Posterior cingulate gyrus (tissue), 11 donors: ENCODE data around the gene HIVEP3.

Experiments
- DNase-seq, 10 donors: peaks; one replicate each; pipeline versions ENCODE4 v3.0.0 to v3.0.0-alpha.2; 2020 to 2021; ENCODE audit warnings: mixed read lengths in 3 of 10
- intact Hi-C: fragments of 100-400 bp; cut with DNase I; formaldehyde crosslinking; loops from one replicate; pipeline ENCODE4 v1.15.1; 2023

Gene HIVEP3

GRCh38 chr1:41627491-41628280, 291.0 kb downstream of the HIVEP3 start:
- intact Hi-C loops, result no loop called here
- DNase-seq, result no peak

- DNase-seq, result peak in 1 of 10 donors; percentile 67
- intact Hi-C loops, result no loop called here
Observed at GRCh38 chr1:41626616-41627375, 291.9 kb downstream of the HIVEP3 start.

DNA sequence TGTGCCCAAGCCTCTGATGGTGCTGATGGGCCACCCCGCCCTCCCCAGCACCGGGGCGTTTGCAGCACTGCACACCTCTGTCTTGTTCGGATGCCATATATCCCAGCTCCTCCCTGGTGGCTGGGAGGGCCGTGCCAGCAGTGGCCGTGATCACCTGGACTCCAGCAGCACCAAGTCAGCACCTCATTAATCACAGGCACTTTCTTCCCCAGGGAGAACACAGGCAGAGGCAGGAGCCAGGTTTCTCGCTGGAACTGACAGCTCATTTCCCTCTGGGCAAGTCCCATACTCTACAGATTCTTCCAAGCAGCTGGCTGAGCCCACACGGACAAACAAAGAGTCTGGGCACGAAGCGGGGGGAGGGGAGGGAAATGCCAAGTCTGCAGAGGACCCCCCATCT, 292.6 kb downstream of the HIVEP3 start:
- intact Hi-C loops, result no loop called here
- peak in 1 of 10 donors; percentile 67 for DNase-seq

DNA sequence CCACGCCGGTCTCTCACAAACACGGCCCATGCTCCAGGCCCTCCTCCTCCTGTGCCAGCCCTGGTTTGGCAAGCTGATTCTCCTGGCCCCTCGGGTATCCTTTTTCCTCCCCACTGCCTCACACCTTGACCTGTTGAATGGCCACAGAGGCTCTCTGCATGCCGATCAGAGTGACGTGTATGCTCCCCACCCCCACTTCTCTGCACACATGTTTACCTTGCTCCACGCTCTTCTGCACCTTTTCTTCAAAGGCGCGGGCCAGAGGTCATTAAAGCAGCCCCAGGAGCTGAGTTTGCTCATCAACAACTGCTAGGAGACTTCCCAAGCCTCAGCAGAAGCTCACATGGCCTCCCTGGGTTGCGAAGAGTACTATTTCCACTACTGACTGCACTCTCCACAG, 295.0 kb downstream of the HIVEP3 start:
- DNase-seq, result no peak
- intact Hi-C loops, result no loop called here

GRCh38 chr1:41622859-41623732, 295.6 kb downstream of the HIVEP3 start:
- no peak for DNase-seq
- intact Hi-C loops, result no loop called here

DNA sequence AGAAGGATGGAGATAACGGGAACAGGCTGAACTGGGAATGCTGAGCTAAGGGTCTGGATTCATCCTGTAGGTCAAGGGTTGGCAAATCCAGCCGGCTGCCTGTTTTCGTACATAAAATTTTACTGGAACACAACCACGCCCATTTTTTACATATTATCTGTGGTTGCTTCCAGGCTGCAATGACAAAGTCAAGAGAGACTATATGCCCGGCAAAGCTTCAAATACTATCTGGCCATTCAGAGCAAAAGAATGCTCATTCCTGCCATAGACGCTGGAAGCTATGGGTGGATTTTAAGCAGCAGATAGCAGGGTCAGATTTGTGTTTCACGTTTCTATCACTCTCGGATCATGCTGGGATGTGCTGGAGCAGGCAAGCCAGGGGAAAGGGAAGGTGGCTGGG, 296.3 kb downstream of the HIVEP3 start:
- intact Hi-C loops, result no loop called here
- DNase-seq, result no peak

DNA sequence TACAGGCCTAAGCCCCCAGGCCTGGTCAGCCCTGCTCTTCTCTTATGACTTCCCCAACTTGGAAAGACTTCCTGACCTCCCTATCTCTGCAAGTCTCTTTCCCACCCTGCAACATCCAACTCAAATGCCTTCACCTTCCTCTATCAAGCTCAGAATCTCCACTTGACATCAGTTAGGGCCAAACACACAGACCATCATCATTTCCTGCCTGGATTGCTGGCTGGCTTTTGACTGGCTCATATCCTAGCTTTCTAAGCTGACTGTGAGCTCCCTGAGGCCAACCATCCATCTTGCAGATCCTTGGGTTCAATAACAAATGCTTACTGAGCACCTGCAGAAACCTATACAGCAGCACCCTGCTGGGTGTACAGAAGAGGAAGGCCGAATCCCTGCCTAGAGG, 296.9 kb downstream of the HIVEP3 start:
- DNase-seq, result no peak
- intact Hi-C loops, result no loop called here

- intact Hi-C loops, result no loop called here
- DNase-seq, result no peak
Observed at GRCh38 chr1:41621256-41621655, 297.5 kb downstream of the HIVEP3 start.

- DNase-seq, result peak in 1 of 10 donors; percentile 44
Observed at GRCh38 chr1:41620365-41621169, 298.2 kb downstream of the HIVEP3 start.

GRCh38 chr1:41619511-41620364, 299.0 kb downstream of the HIVEP3 start:
- intact Hi-C loops, result loop anchor here (2.0 to 5.0 kb wide), 2 partner anchors 47 to 157 kb away; no protein-coding TSS in a partner anchor
- peak in 1 of 10 donors; percentile 54 for DNase-seq

More at GRCh38 chr1:41620365-41621169, 298.2 kb downstream of the HIVEP3 start:
- intact Hi-C loops, result no loop called here

GRCh38 chr1:41618871-41619270, 299.9 kb downstream of the HIVEP3 start:
- DNase-seq, result peak in 2 of 10 donors; percentile 62 to 68
- intact Hi-C loops, result loop anchor here (2.0 to 5.0 kb wide), 2 partner anchors 47 to 158 kb away; no protein-coding TSS in a partner anchor

DNA sequence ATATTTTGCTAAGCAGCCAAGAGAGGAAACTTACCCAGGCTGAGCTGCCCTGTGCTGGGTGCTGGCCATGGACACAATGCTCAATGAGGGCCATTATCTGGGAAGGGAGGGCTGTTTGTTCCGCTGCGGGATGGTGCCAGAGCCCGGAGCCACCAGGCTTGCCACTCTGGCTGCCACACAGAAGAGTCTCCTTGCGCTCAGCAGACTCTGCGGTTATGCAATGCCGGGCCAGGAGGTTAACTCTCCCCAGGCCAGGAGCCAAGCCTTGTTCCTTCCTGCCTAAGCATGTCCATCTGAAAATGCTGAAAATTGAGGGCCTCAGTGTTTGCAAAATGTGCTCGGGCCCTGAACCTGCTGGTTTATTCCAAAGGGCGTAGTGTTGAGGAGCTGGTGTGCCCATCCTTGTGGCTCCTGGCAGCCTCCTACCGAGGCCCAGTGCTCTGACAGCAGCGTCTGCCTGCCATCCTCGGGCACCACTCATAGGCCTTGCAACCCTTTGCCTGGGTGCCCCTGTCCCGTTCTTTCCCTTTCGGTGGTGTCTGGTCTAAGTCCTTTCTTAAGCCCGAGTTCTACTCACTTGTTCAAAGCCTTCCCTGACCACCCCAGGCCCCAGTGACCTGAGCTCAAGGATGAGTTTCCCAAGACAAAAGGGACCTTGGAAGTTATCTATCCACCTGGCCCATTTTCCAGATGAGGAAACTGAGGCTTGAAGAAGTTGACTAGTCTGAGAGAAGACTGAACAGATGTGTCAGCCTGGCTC, 300.5 kb downstream of the HIVEP3 start:
- peak; percentile 81 to 98 (median 87) for DNase-seq
- intact Hi-C loops, result loop anchor here (2.0 to 5.0 kb wide), 2 partner anchors 46 to 159 kb away; no protein-coding TSS in a partner anchor

GRCh38 chr1:41617336-41617735, 301.4 kb downstream of the HIVEP3 start:
- intact Hi-C loops, result loop anchor here (5.0 kb wide), 1 partner anchor 45 kb away; no protein-coding TSS in a partner anchor
- peak in 1 of 10 donors; percentile 33 for DNase-seq

DNA sequence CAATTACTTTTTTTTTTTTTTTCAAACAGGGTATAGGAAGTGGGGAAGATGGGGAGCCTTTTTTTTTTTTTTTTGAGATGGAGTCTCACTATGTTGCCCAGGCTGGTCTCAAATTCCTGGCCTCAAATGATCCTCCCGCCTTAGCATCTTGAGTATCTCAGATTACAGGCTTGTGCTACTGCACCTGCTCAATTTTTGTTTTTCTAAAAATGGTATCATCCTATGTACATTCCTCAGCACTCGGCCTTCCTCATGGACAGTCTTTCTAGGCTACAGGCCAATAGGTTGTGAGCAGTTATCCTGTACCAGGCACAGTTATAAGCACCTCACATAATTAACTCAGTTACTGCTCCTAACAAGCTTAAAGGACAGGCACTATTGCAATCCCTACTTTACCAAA, 302.2 kb downstream of the HIVEP3 start:
- DNase-seq, result no peak
- intact Hi-C loops, result loop anchor here (5.0 kb wide), 1 partner anchor 44 kb away; no protein-coding TSS in a partner anchor

- DNase-seq, result no peak
- intact Hi-C loops, result loop anchor here (5.0 kb wide), 1 partner anchor 44 kb away; no protein-coding TSS in a partner anchor
Observed at GRCh38 chr1:41615981-41616380, 302.7 kb downstream of the HIVEP3 start.

- intact Hi-C loops, result loop anchor here (5.0 kb wide), 1 partner anchor 43 kb away; no protein-coding TSS in a partner anchor
- peak in 1 of 10 donors; percentile 43 for DNase-seq
Observed at GRCh38 chr1:41615316-41615715, 303.4 kb downstream of the HIVEP3 start.

DNA sequence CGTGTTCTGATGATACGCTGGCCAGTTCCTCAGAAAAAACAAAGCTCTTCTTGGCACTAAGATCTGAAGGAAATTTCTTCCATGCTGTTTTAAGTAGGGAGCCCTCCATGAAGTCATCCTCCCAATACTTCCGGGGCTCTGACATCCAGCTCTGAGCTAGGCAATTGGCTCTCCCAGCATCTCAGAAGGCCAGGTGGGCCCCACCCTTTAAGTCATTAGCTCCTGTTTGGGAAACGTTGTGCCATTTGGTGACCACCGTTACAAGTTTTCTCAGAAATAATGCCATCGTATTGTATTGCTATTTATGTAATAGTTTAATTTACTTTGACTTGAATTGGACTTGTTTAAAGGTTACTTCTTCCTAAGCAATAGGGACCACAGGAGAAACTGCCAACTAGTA, 303.9 kb downstream of the HIVEP3 start:
- DNase-seq, result no peak
- intact Hi-C loops, result loop anchor here (5.0 kb wide), 1 partner anchor 43 kb away; no protein-coding TSS in a partner anchor
